ENCODE data around the gene TECTB. TPM values are rescaled to one million over a fixed set of nuclear protein-coding genes. Genes with fewer than 3 reads are reported as not detected.

The TECTB gene
- total RNA-seq, 8 experiments from 2014 or later, result 0.05 to 0.31 (median 0.09) TPM; not detected in 3

GRCh38 chr10:112330607-112331160 lies 47.5 kb downstream of the TECTB start:
- no peak overlapping the region for H3K4me3 ChIP-seq
- WGBS, 10 experiments, result 13 to 100% (median 80%) methylated on average over 1 of the region's 1 CpG; no CpG with 5 or more reads in 3 of the 10 experiments
- in situ Hi-C loops (cut with MboI; ENCODE audit: low pct_unique_long_range_greater_than_20kb in 2 of 9, low sequenced_read_pairs in 9 of 9, unreplicated experiment in 9 of 9), result loop anchor here in 1 of 9 experiments (25.0 kb wide), 1 partner anchor 107 kb away; the partner anchor contains the start of genes VTI1A and ZDHHC6
- H3K27ac ChIP-seq, result no peak overlapping the region
- H3K4me1 ChIP-seq (replicated peaks in 1 of 2), result no peaks in the 10 kb centered on the region
- ATAC-seq (replicated peaks in 6 of 8), result peak in 3 of 8 experiments; percentile 71 to 90 (median 75)

DNA sequence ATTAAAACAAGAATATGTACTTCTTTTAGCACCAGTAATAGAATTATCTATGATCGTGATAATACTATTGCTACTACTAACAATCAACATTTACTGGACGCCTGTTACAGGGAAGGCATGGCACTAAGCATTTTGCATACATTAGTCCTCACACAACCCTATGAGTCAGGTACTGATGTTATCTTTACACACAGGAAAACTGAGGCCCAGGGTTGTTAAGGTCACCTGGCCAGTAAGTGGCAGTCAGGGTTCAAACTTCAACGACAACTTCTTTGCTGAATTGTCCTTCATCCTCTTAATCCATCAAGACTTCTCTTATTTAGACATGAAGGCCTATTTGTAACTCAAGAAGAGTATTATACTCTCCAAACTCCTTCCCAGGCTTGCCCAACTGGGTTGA lies 48.8 kb downstream of the TECTB start:
- Histone ChIP-seq H3K4me1 (replicated peaks in 1 of 2) (no peaks in the 10 kb centered on the region), H3K27ac (no peak overlapping the region), H3K4me3 (no peak overlapping the region)
- WGBS, 10 experiments, result 71 to 100% (median 83%) methylated on average over 1 to 3 of the region's 3 CpGs; no CpG with 5 or more reads in 2 of the 10 experiments
- ATAC-seq (replicated peaks in 6 of 8), result no peak
- in situ Hi-C loops (cut with MboI; ENCODE audit: low pct_unique_long_range_greater_than_20kb in 2 of 9, low sequenced_read_pairs in 9 of 9, unreplicated experiment in 9 of 9), result loop anchor here in 1 of 9 experiments (25.0 kb wide), 1 partner anchor 105 kb away; the partner anchor contains the start of genes VTI1A and ZDHHC6

DNA sequence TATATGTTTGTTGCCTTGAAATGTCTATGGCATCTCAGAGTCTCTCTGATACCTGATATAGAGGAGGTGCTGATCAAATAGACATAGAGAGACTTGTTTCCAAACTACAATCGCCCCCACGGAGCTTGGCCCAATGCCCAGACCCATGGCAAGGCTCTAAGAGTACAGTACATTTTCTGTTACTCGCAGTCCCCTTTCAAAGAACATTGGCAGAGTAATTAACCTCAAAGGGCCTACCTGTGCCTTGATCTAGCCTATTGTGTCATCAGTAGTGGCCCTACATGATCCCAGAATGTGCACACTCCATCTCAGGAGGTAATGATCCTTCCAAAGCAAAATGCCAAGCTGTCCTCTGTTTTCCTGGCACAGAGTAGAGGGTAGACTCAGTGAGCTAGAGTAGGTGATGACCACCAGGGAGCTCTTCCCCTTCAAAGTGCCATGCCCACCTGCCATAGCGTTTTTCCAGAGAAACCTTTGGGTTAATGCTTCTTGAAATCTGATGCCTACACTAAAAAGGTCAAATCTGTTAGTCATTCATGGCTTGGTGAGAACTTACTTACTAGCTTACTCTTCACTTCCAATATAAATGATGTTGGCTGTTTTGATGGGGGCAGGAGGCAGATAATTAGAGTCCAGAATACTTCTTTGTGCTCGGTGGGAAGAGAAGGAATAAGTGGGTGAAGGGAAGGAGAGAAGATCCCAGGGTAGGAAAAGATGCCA lies 49.5 kb downstream of the TECTB start:
- WGBS, 10 experiments, result 0 to 87% (median 65%) methylated on average over 1 to 5 of the region's 5 CpGs; no CpG with 5 or more reads in 4 of the 10 experiments
- Histone ChIP-seq H3K4me3 (no peak overlapping the region), H3K4me1 (replicated peaks in 1 of 2) (no peaks in the 10 kb centered on the region), H3K27ac (no peak overlapping the region)
- in situ Hi-C loops (cut with MboI; ENCODE audit: low pct_unique_long_range_greater_than_20kb in 2 of 9, low sequenced_read_pairs in 9 of 9, unreplicated experiment in 9 of 9), result loop anchor here in 1 of 9 experiments (25.0 kb wide), 1 partner anchor 105 kb away; the partner anchor contains the start of genes VTI1A and ZDHHC6
- ATAC-seq (replicated peaks in 6 of 8), result no peak

- 30 to 87% (median 66%) methylated on average over 1 to 3 of the region's 4 CpGs; no CpG with 5 or more reads in 2 of the 10 experiments for WGBS, 10 experiments
- H3K4me1 ChIP-seq (replicated peaks in 1 of 2), result no peaks in the 10 kb centered on the region
- H3K4me3 ChIP-seq, result no peak overlapping the region
- H3K27ac ChIP-seq, result no peak overlapping the region
- ATAC-seq (replicated peaks in 6 of 8), result no peak
- in situ Hi-C loops (cut with MboI; ENCODE audit: low pct_unique_long_range_greater_than_20kb in 2 of 9, low sequenced_read_pairs in 9 of 9, unreplicated experiment in 9 of 9), result loop anchor here in 1 of 9 experiments (25.0 kb wide), 1 partner anchor 104 kb away; the partner anchor contains the start of genes VTI1A and ZDHHC6
Observed at GRCh38 chr10:112333452-112333851, 50.3 kb downstream of the TECTB start.

GRCh38 chr10:112335111-112335867 lies 52.1 kb downstream of the TECTB start:
- 14 to 79% (median 69%) methylated on average over 1 to 5 of the region's 5 CpGs; no CpG with 5 or more reads in 1 of the 10 experiments for WGBS, 10 experiments
- ATAC-seq (replicated peaks in 6 of 8), result peak in 1 of 8 experiments; percentile 49
- Histone ChIP-seq H3K27ac (no peak overlapping the region), H3K4me1 (replicated peaks in 1 of 2) (no peaks in the 10 kb centered on the region), H3K4me3 (no peak overlapping the region)
- in situ Hi-C loops (cut with MboI; ENCODE audit: low pct_unique_long_range_greater_than_20kb in 2 of 9, low sequenced_read_pairs in 9 of 9, unreplicated experiment in 9 of 9), result loop anchor here in 1 of 9 experiments (25.0 kb wide), 1 partner anchor 102 kb away; the partner anchor contains the start of genes VTI1A and ZDHHC6

DNA sequence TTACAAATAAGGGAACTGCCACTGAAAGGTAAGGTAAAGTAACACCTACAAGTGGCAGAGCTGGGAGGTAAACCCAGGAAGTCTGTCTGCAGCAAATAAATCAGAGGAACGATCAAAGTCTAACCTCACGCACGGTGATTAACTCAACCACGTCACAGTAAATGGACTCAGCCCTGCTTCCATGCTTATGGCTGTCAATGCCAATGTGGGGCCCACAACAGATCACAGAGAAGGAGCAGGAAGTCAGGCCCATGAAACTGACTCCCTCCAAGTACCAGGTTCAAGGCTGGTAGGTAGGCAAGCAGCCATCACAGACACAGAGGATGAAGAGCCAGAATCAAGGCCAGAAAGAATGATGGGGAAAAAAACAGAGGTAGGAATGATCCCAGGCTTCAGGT lies 52.7 kb downstream of the TECTB start:
- 0 to 96% (median 70%) methylated on average over 1 to 4 of the region's 4 CpGs; no CpG with 5 or more reads in 1 of the 10 experiments for WGBS, 10 experiments
- no peak overlapping the region for H3K27ac ChIP-seq
- no peak for ATAC-seq (replicated peaks in 6 of 8)
- no peaks in the 10 kb centered on the region for H3K4me1 ChIP-seq (replicated peaks in 1 of 2)
- in situ Hi-C loops (cut with MboI; ENCODE audit: low pct_unique_long_range_greater_than_20kb in 2 of 9, low sequenced_read_pairs in 9 of 9, unreplicated experiment in 9 of 9), result loop anchor here in 1 of 9 experiments (25.0 kb wide), 1 partner anchor 101 kb away; the partner anchor contains the start of genes VTI1A and ZDHHC6
- no peak overlapping the region for H3K4me3 ChIP-seq

DNA sequence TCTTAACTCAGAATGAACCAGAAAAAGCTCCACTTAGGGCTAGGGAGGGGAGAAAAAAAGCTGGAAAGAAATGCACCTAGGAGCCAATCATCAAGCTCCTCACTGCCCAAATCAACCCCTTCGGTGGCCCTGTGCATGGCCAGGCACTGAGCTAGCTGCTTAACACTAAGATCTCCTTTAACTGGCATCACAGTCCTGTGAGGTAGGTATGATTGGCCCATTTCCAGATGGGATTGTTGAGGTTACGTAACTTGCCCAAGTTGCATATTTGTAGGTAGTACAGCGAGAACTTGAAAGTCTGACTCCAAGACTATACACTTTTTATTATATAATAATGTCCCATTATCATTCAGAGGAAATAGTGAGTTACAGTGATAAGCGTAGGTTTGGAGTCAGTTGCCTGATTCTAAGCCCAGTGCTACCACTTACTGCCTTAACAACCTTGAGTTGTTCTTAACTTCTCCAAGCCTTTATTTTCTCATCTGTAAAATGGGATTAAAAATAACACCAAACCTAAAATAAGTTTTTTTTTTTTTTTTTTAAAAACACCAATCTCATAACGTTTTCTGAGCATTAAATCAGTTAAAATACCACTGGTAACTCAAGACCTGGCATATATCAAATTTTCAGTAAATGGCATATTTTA lies 53.5 kb downstream of the TECTB start:
- no peak for ATAC-seq (replicated peaks in 6 of 8)
- H3K4me3 ChIP-seq, result no peak overlapping the region
- no peaks in the 10 kb centered on the region for H3K4me1 ChIP-seq (replicated peaks in 1 of 2)
- in situ Hi-C loops (cut with MboI; ENCODE audit: low pct_unique_long_range_greater_than_20kb in 2 of 9, low sequenced_read_pairs in 9 of 9, unreplicated experiment in 9 of 9), result loop anchor here in 1 of 9 experiments (25.0 kb wide), 1 partner anchor 101 kb away; the partner anchor contains the start of genes VTI1A and ZDHHC6
- 40 to 92% (median 79%) methylated on average over 1 to 5 of the region's 5 CpGs for WGBS, 10 experiments
- H3K27ac ChIP-seq, result no peak overlapping the region

DNA sequence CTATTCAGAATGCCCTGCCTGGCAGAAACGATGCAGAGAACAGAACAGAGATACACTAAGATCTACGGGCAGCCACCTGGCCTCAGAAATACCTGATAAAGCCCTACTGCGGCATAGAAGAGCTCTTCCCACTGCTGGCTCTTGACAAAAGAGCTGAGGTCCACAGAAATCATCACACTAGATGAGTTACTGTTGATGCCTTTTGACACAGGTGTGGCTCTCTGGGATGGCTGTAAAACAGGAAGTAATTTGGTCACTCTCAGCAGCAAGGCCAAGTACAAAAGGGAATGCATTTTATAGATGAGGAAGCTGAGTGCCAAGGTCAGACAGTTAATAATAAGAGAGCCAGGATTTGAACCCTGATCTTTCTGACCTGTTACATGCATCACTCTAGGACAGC lies 55.8 kb downstream of the TECTB start:
- in situ Hi-C loops (cut with MboI; ENCODE audit: low pct_unique_long_range_greater_than_20kb in 2 of 9, low sequenced_read_pairs in 9 of 9, unreplicated experiment in 9 of 9), result loop anchor here in 1 of 9 experiments (25.0 kb wide), 1 partner anchor 98 kb away; the partner anchor contains the start of genes VTI1A and ZDHHC6
- 20 to 89% (median 77%) methylated on average over 1 to 3 of the region's 3 CpGs; no CpG with 5 or more reads in 4 of the 10 experiments for WGBS, 10 experiments
- no peak for ATAC-seq (replicated peaks in 6 of 8)
- no peaks in the 10 kb centered on the region for H3K4me1 ChIP-seq (replicated peaks in 1 of 2)
- no peak overlapping the region for H3K4me3 ChIP-seq
- H3K27ac ChIP-seq, result no peak overlapping the region

DNA sequence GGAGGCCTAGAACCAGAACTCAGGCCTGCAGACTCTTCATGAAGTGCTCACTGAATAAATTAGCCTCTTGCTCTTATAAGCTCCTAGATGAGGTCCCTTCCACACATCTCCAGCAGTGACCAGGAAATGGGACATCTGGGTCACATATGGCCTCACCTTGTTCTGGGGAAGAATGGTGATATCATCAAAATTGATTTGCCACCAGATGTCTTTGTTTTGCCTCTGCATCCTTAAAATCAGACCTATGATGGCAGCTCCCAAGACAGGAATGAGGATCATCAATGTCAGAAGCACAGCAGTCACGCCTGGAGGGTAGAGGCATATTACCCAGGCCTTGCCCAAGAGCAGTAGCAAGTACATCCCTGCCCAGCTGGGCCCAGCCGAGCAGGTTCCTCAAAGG lies 57.4 kb downstream of the TECTB start:
- no peak overlapping the region for H3K4me3 ChIP-seq
- H3K4me1 ChIP-seq (replicated peaks in 1 of 2), result no peaks in the 10 kb centered on the region
- peak in 1 of 8 experiments; percentile 30 for ATAC-seq (replicated peaks in 6 of 8)
- 40 to 60% (median 50%) methylated on average over 1 of the region's 2 CpGs; no CpG with 5 or more reads in 5 of the 10 experiments for WGBS, 10 experiments
- H3K27ac ChIP-seq, result no peak overlapping the region
- in situ Hi-C loops (cut with MboI; ENCODE audit: low pct_unique_long_range_greater_than_20kb in 2 of 9, low sequenced_read_pairs in 9 of 9, unreplicated experiment in 9 of 9), result loop anchor here in 1 of 9 experiments (25.0 kb wide), 1 partner anchor 97 kb away; the partner anchor contains the start of genes VTI1A and ZDHHC6

- Histone ChIP-seq H3K4me1 (replicated peaks in 1 of 2) (no peaks in the 10 kb centered on the region), H3K4me3 (no peak overlapping the region), H3K27ac (no peak overlapping the region)
- WGBS, 10 experiments, result 90 to 100% (median 90%) methylated on average over 1 to 2 of the region's 5 CpGs; no CpG with 5 or more reads in 7 of the 10 experiments
- ATAC-seq (replicated peaks in 6 of 8), result peak in 2 of 8 experiments; percentile 42
- in situ Hi-C loops (cut with MboI; ENCODE audit: low pct_unique_long_range_greater_than_20kb in 2 of 9, low sequenced_read_pairs in 9 of 9, unreplicated experiment in 9 of 9), result loop anchor here in 1 of 9 experiments (25.0 kb wide), 1 partner anchor 94 kb away; the partner anchor contains the start of genes VTI1A and ZDHHC6
Observed at GRCh38 chr10:112343056-112343806, 60.0 kb downstream of the TECTB start.

DNA sequence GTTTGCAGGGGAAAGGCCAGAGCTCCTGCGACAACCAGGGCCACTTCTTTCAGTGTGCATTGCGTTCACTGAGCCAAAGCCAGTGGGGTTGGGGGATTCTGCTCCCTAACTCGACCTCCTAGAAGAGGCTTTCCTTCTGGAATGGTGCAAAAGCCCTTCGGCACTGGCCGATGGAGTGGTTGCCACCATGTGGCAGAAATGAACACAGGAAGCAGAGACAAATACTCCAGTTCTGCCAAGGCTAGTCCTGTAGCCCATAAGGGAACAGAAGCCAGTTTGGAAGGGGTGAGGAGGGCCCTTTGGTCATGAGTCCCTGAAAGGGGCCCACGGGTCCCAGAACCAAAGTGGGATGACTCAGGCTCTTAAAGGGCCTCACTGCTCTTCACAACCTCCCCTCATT lies 61.1 kb downstream of the TECTB start:
- in situ Hi-C loops (cut with MboI; ENCODE audit: low pct_unique_long_range_greater_than_20kb in 2 of 9, low sequenced_read_pairs in 9 of 9, unreplicated experiment in 9 of 9), result loop anchor here in 1 of 9 experiments (25.0 kb wide), 1 partner anchor 93 kb away; the partner anchor contains the start of genes VTI1A and ZDHHC6
- ATAC-seq (replicated peaks in 6 of 8), result no peak

More for the DNA sequence above, 61.1 kb downstream of the TECTB start:
- 40 to 100% (median 69%) methylated on average over 1 to 6 of the region's 6 CpGs; no CpG with 5 or more reads in 4 of the 10 experiments for WGBS, 10 experiments
- no peaks in the 10 kb centered on the region for H3K4me1 ChIP-seq (replicated peaks in 1 of 2)
- H3K27ac ChIP-seq, result no peak overlapping the region
- H3K4me3 ChIP-seq, result no peak overlapping the region

Measured in motor neuron (in vitro differentiated cells).